Smooth muscle cell (in vitro differentiated cells): ENCODE results near the gene LAG3. TPM values are rescaled to one million over a fixed set of nuclear protein-coding genes. Genes with fewer than 3 reads are reported as not detected.

Experiments used
- DNase-seq: peaks from one replicate; lab custom pipeline; 2025; ENCODE audit not compliant: unreplicated experiment; lab: John Stamatoyannopoulos, UW
- H2AFZ ChIP-seq: fragments of 200-600 bp; sonication (generic); 2 replicates; pipeline ENCODE4 v1.6.0; 2016; ENCODE audit warnings: antibody characterized with exemption, low read depth, mild to moderate bottlenecking
- H3F3A ChIP-seq: fragments of 200-600 bp; sonication (generic); 2 replicates; pipeline ENCODE4 v1.6.0; 2017; ENCODE audit warnings: antibody characterized with exemption, low read depth
- H3K27ac ChIP-seq: fragments of 200-600 bp; sonication (generic); 2 replicates; pipeline ENCODE4 v1.5.1; 2016; ENCODE audit warnings: low read depth, mild to moderate bottlenecking
- H3K27me3 ChIP-seq: fragments of 200-600 bp; sonication (generic); 2 replicates; pipeline ENCODE4 v1.6.1; 2016; ENCODE audit warnings: low read depth, mild to moderate bottlenecking
- H3K36me3 ChIP-seq: fragments of 200-600 bp; sonication (generic); 2 replicates; pipeline ENCODE4 v1.5.1; 2016; ENCODE audit warnings: low read depth
- H3K4me1 ChIP-seq: fragments of 200-600 bp; sonication (generic); 2 replicates; pipeline ENCODE4 v1.5.1; 2016; ENCODE audit warnings: low read depth
- H3K4me2 ChIP-seq: fragments of 200-600 bp; sonication (generic); 2 replicates; pipeline ENCODE4 v1.6.0; 2016; ENCODE audit warnings: mild to moderate bottlenecking
- H3K4me3 ChIP-seq: fragments of 200-600 bp; sonication (generic); 2 replicates; pipeline ENCODE4 v1.5.1; 2016; ENCODE audit warnings: mild to moderate bottlenecking
- H3K79me2 ChIP-seq: fragments of 200-600 bp; sonication (generic); 2 replicates; pipeline ENCODE4 v1.6.0; 2016; ENCODE audit warnings: low read depth, mild to moderate bottlenecking
- H3K9ac ChIP-seq: fragments of 200-600 bp; sonication (generic); 2 replicates; pipeline ENCODE4 v1.6.0; 2016; ENCODE audit warnings: low read depth
- H3K9me3 ChIP-seq: fragments of 200-600 bp; sonication (generic); replicated peaks from 2 replicates; pipeline ENCODE4 v1.5.1; 2016; ENCODE audit warnings: low read depth
- H4K20me1 ChIP-seq: fragments of 200-600 bp; sonication (generic); 2 replicates; pipeline ENCODE4 v1.6.0; 2016; ENCODE audit warnings: low read depth
- WGBS: methylation state at CpG from one replicate; pipeline ENCODE4 v1.1.7; 2016; ENCODE audit warnings: low lambda C conversion rate; 5-methylcytosine and 5-hydroxymethylcytosine counted together
- polyA plus RNA-seq: library from polyadenylated mRNA; unstranded; fragments of >200 nt; fragmentation: Nextera tagmentation; extraction: Ambion mirVana; gene quantifications from 2 replicates; pipeline ENCODE4 v1.2.1, GENCODE V29; 2016
- total RNA-seq: library from RNA; depleted of rRNA; stranded (reverse); fragments of >200 nt; gene quantifications from 2 replicates; pipeline ENCODE4 v1.2.3, GENCODE V29; 2014
- TF ChIP-seq, protein P1 (sequence below): fragments of 200-600 bp; sonication (generic); IDR thresholded peaks from 2 replicates; pipeline ENCODE4 v1.5.1; 2017; ENCODE audit warnings: borderline replicate concordance, mild to moderate bottlenecking, antibody characterized with exemption; ENCODE audit not compliant: insufficient read depth, poor library complexity, severe bottlenecking

The LAG3 gene
- total and polyA plus RNA-seq, 2 experiments from 2014 or later, result 0.18 to 1.7 TPM

DNA sequence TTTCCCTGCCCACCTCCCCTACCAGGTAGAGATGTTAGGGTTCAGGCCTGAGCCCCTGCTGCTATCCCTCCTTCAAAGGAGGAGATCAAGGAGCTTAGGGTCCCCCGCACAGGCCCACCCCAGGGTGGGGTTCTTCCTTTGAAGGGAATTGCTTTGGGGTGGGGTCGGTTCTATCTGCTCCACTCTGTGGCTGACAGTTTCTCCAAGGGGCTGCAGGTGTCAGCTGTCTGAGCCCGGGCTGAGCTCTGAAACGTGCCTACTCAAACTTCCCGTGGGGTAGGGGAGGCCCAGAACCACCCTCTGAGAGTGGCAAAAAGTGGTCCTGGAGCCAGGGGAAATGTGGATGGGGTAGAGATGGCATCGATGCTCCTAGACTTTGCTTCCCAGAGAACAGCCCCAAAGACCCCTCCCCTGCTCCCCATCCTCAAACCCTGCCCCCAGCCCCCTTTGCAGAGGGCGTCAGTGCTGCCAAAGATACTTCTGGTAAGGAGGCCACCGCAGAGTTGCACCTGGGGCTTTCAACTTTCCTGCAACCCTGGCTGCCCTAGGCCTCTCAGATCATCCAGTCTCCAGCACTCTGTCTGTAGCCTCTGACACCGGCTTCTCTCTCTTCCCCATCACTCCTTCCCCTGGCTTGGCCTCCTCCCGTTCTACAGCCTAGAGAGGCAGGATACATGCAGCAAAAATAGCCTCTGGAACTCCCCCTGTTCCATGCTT, 10.7 kb downstream of the LAG3 start:
- Histone ChIP-seq H3K4me3 (no peak overlapping the region), H4K20me1 (no peaks in the 10 kb centered on the region), H2AFZ (no peak overlapping the region), H3K9me3 (no peaks in the 10 kb centered on the region), H3F3A (no peaks in the 10 kb centered on the region), H3K27me3 (no peaks in the 10 kb centered on the region), H3K9ac (no peak overlapping the region), H3K4me1 (peaks cover 21% of the 10 kb centered on the region), H3K27ac (no peak overlapping the region), H3K36me3 (no peaks in the 10 kb centered on the region), H3K79me2 (no peaks in the 10 kb centered on the region), H3K4me2 (no peak overlapping the region)
- no peak for DNase-seq
- WGBS, result 78% methylated on average over 10 of the region's 10 CpGs
- TF ChIP-seq, protein P1, sequence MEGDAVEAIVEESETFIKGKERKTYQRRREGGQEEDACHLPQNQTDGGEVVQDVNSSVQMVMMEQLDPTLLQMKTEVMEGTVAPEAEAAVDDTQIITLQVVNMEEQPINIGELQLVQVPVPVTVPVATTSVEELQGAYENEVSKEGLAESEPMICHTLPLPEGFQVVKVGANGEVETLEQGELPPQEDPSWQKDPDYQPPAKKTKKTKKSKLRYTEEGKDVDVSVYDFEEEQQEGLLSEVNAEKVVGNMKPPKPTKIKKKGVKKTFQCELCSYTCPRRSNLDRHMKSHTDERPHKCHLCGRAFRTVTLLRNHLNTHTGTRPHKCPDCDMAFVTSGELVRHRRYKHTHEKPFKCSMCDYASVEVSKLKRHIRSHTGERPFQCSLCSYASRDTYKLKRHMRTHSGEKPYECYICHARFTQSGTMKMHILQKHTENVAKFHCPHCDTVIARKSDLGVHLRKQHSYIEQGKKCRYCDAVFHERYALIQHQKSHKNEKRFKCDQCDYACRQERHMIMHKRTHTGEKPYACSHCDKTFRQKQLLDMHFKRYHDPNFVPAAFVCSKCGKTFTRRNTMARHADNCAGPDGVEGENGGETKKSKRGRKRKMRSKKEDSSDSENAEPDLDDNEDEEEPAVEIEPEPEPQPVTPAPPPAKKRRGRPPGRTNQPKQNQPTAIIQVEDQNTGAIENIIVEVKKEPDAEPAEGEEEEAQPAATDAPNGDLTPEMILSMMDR, result no peak

DNA sequence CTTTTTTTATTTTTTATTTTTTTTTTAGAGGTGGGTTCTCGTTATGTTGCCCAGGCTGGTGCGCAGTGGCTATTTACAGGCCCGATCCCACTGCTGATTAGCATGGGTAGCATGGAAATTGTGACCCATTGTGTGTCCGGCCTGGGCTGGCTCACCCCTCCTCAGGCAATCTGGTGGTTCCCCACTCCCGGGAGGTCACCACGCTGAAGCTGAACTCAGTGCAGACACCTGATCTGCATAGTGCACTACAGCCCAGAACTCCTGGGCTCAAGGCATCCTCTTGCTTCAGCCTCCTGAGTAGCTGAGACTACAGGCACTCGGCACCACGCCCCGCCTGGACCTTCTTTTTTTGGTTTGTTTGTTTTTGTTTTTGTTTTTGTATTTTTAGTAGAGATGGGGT, 11.5 kb downstream of the LAG3 start:
- Histone ChIP-seq H3K27ac (no peak overlapping the region), H3K79me2 (no peaks in the 10 kb centered on the region), H2AFZ (no peak overlapping the region), H3K4me2 (no peak overlapping the region), H3K9ac (no peak overlapping the region), H3K9me3 (no peaks in the 10 kb centered on the region), H3K36me3 (no peaks in the 10 kb centered on the region), H3K4me3 (no peak overlapping the region), H4K20me1 (no peaks in the 10 kb centered on the region), H3F3A (no peaks in the 10 kb centered on the region), H3K27me3 (no peaks in the 10 kb centered on the region), H3K4me1 (peaks cover 14% of the 10 kb centered on the region)
- 95% methylated on average over 9 of the region's 9 CpGs for WGBS
- TF ChIP-seq, protein P1, result no peak
- DNase-seq, result no peak

DNA sequence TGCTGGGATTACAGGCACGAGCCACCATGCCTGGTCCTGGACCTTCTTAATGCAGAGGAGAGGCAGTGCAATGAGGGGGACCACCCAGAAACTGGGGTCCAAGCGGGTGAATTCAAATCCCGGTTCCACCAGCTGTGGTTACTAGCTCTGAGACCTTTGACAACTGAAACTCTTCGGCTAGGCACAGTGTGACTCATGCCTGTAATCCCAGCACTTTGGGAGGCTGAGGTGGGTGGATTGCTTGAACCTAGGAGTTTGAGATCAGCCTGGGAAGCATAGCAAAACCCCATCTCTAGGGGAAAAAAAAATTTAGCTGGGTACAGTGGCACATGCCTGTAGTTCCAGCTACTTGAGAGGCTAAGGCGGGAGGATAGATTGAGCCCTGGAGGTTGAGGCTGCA, 12.0 kb downstream of the LAG3 start:
- H4K20me1 ChIP-seq, result no peaks in the 10 kb centered on the region
- 45% methylated on average over 5 of the region's 5 CpGs for WGBS
- TF ChIP-seq, protein P1, result no peak

DNA sequence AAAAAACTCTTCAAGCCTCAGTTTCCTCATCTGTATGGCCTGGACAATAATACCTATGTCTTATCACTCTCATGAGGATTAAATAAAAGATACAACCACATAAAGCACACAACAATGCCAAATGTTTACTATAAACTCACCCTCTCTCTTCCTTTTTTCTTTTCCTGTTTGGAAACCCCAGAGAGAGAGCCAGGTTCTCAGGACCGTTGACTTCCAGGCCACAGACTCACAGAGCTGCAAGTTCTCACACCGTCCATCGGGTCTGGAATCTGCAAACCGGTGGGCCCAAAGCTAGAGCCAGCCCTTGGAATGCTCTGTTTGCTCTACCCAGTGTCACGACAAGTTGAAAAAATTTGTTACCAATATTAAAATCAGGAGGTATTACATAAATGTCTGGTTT, 12.4 kb downstream of the LAG3 start:
- DNase-seq, result no peak
- Histone ChIP-seq H3K79me2 (no peaks in the 10 kb centered on the region), H2AFZ (no peak overlapping the region), H3K4me3 (no peak overlapping the region), H3K4me2 (no peak overlapping the region), H3K4me1 (peaks cover 8% of the 10 kb centered on the region), H3K9me3 (no peaks in the 10 kb centered on the region), H3K27me3 (no peaks in the 10 kb centered on the region), H3F3A (no peaks in the 10 kb centered on the region), H3K9ac (no peak overlapping the region), H4K20me1 (no peaks in the 10 kb centered on the region), H3K27ac (no peak overlapping the region), H3K36me3 (no peaks in the 10 kb centered on the region)
- TF ChIP-seq, protein P1, result no peak
- WGBS, result 81% methylated on average over 5 of the region's 5 CpGs

More for the DNA sequence above, 12.0 kb downstream of the LAG3 start:
- H3K4me2 ChIP-seq, result no peak overlapping the region
- no peak overlapping the region for H2AFZ ChIP-seq
- no peak overlapping the region for H3K27ac ChIP-seq
- no peaks in the 10 kb centered on the region for H3F3A ChIP-seq
- no peaks in the 10 kb centered on the region for H3K79me2 ChIP-seq
- H3K9ac ChIP-seq, result no peak overlapping the region
- peaks cover 10% of the 10 kb centered on the region for H3K4me1 ChIP-seq
- H3K4me3 ChIP-seq, result no peak overlapping the region
- H3K27me3 ChIP-seq, result no peaks in the 10 kb centered on the region
- no peaks in the 10 kb centered on the region for H3K36me3 ChIP-seq
- H3K9me3 ChIP-seq, result no peaks in the 10 kb centered on the region
- no peak for DNase-seq
